AG04450 (cell line): ENCODE results near the gene YPEL2. TPM values are rescaled to one million over a fixed set of nuclear protein-coding genes. Genes with fewer than 3 reads are reported as not detected.

Experiments used
- CTCF ChIA-PET: fragments of 300-600, 350-600 bp; formaldehyde crosslinking; extraction: SDS; loops from one replicate; lab custom pipeline; 2022; ENCODE audit warnings: antibody characterized with exemption, inconsistent platforms; lab: Charles Lee
- POLR2A ChIA-PET: fragments of 350-600 bp; formaldehyde crosslinking; extraction: SDS; loops from one replicate; lab custom pipeline; 2021; ENCODE audit warnings: antibody characterized with exemption, inconsistent platforms; lab: Yijun Ruan, JAX
- DNase-seq: peaks from one replicate; pipeline ENCODE4 v3.0.0-alpha.2; 2011; ENCODE audit warnings: low read depth, low spot score
- H3K27ac ChIP-seq: one replicate; pipeline ENCODE4 v1.5.1; 2012; ENCODE audit warnings: low read depth, low read length, control low read depth
- H3K27me3 ChIP-seq: one replicate; pipeline ENCODE4 v1.6.0; 2012; ENCODE audit warnings: low read length; ENCODE audit not compliant: control insufficient read depth, insufficient read depth
- H3K4me3 ChIP-seq: 2 replicates; pipeline ENCODE4 v1.5.1; 2011; ENCODE audit warnings: mild to moderate bottlenecking, low read depth, low read length, control low read depth
- H3K9me3 ChIP-seq: 2 replicates; pipeline ENCODE4 v1.5.1; 2012; ENCODE audit warnings: low read length; ENCODE audit not compliant: control insufficient read depth, insufficient read depth
- polyA plus RNA-seq: library from polyadenylated mRNA; depleted of rRNA; stranded (reverse); fragments of >200 nt; gene quantifications from 2 replicates; pipeline ENCODE4 v1.2.3, GENCODE V29; 2011
- TF ChIP-seq, protein P1 (sequence below): IDR thresholded peaks from 2 replicates; pipeline ENCODE4 v1.5.1; 2011; ENCODE audit warnings: low read depth, low read length, control low read depth, inconsistent platforms

YPEL2 gene
- polyA plus RNA-seq, 1 experiment: 7.7 TPM

DNA sequence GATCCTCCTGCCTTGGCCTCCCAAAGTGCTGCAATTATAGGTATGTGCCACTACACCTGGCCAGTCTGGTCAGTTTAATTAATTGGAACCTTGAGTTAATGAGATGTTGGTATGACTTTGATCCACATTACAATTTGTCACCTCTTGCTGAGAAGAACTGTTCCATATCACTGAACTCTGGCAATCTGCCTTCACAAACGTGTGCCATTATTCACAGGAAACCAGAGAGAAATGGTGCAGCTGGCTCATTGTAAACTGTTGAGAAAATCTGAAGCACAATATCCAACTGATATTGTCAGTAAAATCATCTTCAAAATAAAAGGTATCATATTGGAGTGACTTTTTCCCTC lies 39.3 kb upstream of the YPEL2 start:
- ChIA-PET POLR2A (no interaction called here), CTCF (interaction anchor here (1.3 kb wide), 1 partner anchor 37 kb away, joined by 4 read pairs; no protein-coding TSS in a partner anchor)
- Histone ChIP-seq H3K27ac (no peak overlapping the region), H3K4me3 (no peak overlapping the region), H3K9me3 (no peaks in the 10 kb centered on the region), H3K27me3 (peaks cover 8% of the 10 kb centered on the region)
- TF ChIP-seq, protein P1, sequence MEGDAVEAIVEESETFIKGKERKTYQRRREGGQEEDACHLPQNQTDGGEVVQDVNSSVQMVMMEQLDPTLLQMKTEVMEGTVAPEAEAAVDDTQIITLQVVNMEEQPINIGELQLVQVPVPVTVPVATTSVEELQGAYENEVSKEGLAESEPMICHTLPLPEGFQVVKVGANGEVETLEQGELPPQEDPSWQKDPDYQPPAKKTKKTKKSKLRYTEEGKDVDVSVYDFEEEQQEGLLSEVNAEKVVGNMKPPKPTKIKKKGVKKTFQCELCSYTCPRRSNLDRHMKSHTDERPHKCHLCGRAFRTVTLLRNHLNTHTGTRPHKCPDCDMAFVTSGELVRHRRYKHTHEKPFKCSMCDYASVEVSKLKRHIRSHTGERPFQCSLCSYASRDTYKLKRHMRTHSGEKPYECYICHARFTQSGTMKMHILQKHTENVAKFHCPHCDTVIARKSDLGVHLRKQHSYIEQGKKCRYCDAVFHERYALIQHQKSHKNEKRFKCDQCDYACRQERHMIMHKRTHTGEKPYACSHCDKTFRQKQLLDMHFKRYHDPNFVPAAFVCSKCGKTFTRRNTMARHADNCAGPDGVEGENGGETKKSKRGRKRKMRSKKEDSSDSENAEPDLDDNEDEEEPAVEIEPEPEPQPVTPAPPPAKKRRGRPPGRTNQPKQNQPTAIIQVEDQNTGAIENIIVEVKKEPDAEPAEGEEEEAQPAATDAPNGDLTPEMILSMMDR: no peak
- DNase-seq: no peak

DNA sequence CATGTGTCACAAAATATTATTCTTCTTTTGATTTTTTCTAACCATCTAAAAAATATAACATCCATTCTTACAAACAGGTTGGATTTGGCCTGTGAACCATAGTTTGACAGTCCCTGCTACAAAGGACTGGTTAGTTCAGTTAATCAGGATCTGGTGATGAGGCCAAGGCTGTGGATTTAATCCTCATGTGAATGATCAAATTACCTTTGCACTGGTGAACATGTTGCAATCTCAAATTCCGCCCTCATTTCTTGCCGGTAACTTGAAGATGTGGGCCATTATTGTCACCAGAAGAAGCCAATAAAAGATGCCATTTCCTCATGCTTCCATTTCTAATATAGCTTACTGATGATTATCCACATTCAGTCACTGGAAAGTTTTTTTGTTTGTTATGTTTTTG lies 35.3 kb upstream of the YPEL2 start:
- H3K9me3 ChIP-seq: no peaks in the 10 kb centered on the region
- DNase-seq: no peak
- ChIA-PET CTCF (no interaction called here), POLR2A (no interaction called here)
- TF ChIP-seq, protein P1: no peak
- H3K27ac ChIP-seq: no peak overlapping the region
- peaks cover 8% of the 10 kb centered on the region for H3K27me3 ChIP-seq
- no peak overlapping the region for H3K4me3 ChIP-seq

- DNase-seq: no peak
- H3K4me3 ChIP-seq: no peak overlapping the region
- POLR2A ChIA-PET: interaction anchor here (0.6 to 0.8 kb wide), 2 partner anchors 17 to 164 kb away, joined by 3 to 9 read pairs; no protein-coding TSS in a partner anchor
- H3K27ac ChIP-seq: no peak overlapping the region
- peaks cover 5% of the 10 kb centered on the region for H3K27me3 ChIP-seq
- TF ChIP-seq, protein P1: no peak
- CTCF ChIA-PET: interaction anchor here (2.0 kb wide), 1 partner anchor 13 kb away, joined by 8 read pairs; no protein-coding TSS in a partner anchor
- no peaks in the 10 kb centered on the region for H3K9me3 ChIP-seq
Observed at GRCh38 chr17:59298521-59298920, 32.9 kb upstream of the YPEL2 start.

- Histone ChIP-seq H3K4me3 (no peak overlapping the region), H3K27me3 (peaks cover 5% of the 10 kb centered on the region)
- POLR2A ChIA-PET: no interaction called here
Observed at GRCh38 chr17:59299400-59300092, 31.9 kb upstream of the YPEL2 start.

DNA sequence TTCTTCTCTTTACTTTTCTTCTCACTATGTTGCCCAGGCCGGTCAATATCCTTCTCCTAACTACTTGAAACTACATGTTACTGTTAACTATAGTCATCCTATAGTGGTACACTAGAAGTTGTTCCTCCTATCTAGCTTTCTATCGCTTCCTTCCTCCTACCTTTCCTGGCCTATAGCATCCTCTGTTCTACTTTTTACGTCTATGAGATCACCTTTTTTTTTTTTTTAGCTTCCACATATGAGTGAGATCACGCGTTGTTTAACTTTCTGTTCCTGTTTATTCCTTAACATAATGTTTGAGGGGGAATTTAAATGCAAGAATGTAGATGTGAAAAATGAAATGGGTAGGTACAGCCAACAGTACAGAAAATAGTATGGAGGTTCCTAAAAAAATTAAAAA lies 30.5 kb upstream of the YPEL2 start:
- Histone ChIP-seq H3K27ac (no peak overlapping the region), H3K9me3 (no peaks in the 10 kb centered on the region), H3K4me3 (no peak overlapping the region), H3K27me3 (peaks cover under 1% of the 10 kb centered on the region)
- TF ChIP-seq, protein P1: no peak
- ChIA-PET POLR2A (no interaction called here), CTCF (no interaction called here)
- no peak for DNase-seq

More at GRCh38 chr17:59299400-59300092, 31.9 kb upstream of the YPEL2 start:
- Histone ChIP-seq H3K9me3 (no peaks in the 10 kb centered on the region), H3K27ac (no peak overlapping the region)
- TF ChIP-seq, protein P1: no peak
- no peak for DNase-seq
- CTCF ChIA-PET: interaction anchor here (2.0 kb wide), 1 partner anchor 12 kb away, joined by 8 read pairs; no protein-coding TSS in a partner anchor
